ENCODE data around the gene DIAPH1. TPM values are rescaled to one million over a fixed set of nuclear protein-coding genes. Genes with fewer than 3 reads are reported as not detected.

DIAPH1 gene
- 32.7 and 36.8 TPM in 2 replicates for total RNA-seq

DNA sequence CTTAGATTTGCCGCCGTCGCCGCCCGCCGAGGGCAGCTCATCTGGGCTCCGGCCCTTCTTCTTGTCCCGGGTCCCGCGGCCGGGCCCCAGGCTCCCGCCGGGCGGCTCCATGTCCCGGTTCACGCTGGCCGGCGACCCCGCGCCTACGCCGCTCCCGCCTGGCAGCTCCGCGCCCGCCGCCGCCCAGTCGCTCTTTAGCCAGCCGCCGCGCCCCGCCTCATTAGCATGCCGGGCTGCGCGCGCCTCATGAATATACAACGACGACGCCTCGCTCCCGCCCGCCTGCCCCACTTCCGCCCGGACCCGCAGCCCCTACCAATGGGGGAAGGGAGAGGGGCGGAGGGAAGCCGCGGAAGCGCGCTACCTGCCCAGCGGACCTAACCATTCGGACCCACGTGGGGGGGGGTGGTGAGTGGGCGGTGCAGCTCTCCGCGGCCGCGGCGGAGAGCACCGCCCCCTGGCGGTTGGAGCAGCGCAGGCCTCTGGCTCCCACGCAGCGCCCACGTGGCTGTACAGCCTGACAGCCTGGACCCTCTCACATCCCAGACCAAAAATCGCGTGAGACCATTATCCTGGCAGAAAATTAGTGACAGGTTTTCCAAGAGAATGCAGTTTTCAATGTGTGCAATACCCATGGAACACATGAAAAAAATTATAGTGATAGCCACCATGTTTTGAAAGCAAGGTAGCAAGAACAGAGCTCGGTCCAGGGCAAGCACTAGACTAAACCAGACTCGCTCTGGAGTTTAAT lies at the start of gene DIAPH1:
Gene DIAPH1 (minus strand): TSS at position 197 of the 751 bp plus-strand sequence. CDS start 86 bp downstream, at position 111.

DNA sequence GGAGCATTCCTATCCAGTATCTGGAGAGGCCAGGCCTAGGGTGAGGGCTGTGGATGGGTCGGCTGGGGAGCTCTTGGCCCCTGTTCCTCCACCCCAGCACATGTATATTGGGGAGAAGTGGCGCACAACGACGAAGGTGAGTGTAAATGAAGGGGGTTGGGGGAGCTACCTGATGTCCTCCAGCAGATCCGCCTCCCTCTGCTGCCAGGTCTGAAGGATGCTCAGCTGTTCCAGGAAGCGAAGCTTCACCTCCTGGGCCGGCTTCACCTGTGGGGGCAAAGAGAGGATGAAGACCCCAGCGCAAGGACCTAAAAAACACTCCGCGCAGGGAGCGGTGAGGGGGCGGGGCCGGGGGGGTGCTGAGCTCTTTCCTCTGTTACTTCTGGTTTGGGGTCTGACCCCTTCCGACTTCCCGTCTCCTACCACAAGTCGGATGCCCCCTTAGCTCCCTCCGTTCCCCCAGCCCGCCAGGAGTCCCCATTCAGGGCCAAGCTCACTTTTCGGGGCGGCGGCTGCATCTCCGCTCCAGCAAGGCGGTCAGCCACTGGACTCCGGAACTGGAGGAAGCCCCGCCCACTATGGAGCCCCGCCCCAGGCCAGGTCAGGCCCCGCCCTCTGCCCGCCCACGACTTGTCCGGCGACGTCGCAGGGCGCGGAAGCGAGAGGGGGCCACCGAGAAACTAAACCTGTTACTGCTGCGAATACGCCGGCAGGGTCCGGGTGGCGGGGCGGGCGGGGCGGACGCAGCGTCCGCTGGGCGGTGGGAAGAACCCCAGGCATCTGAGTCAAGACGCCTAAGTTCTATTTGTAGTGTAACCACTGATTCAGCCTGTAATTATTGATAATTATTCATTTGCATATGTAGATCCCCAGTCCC lies 32.3 kb upstream of the DIAPH1 start, which contains the start of gene FCHSD1:
Gene FCHSD1 (minus strand): TSS at position 568 of the 877 bp plus-strand sequence. CDS start 50 bp downstream, at position 518.

DNA sequence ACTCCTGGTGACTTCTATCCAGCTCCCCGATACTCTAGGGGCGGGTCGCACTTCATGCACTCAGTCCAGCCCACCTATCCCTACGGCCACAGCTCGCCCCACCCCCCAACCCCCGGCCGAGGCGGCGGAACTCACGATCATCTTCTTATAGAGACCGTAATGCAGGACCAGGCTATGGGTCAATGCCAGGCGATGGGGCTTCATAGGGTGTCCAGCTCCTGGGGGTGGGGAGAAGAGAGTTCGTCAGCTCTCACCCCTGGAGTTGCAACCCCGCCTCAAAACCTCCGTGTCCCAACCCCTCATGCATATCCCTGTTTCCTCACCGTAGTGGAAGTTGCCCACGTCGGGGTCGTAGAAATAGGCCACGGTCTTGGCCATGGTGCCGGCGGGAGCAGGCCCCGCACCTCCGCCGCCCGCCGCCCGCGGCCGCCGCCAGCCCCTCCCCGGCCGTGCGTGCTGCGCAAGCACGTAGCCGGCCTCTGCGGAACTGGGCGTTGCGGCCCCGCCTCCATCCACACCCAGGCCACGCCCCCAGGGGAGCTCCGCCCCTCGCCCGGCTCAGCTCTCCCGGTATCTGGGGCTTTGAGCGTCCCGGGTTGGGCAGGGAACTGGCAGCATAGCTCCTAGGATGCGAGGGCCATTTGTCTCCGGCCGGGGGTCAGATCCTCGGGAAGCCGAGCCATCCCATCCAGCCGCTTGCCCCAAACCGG lies 17.8 kb upstream of the DIAPH1 start, which contains the start of the genes HDAC3 and RELL2:
Gene HDAC3 (minus strand): TSS at position 437 of the 710 bp plus-strand sequence. CDS start 59 bp downstream, at position 378.
Gene RELL2 (plus strand): TSS at position 585 of the 710 bp plus-strand sequence. CDS start 1,229 bp downstream, outside the sequence.

DNA sequence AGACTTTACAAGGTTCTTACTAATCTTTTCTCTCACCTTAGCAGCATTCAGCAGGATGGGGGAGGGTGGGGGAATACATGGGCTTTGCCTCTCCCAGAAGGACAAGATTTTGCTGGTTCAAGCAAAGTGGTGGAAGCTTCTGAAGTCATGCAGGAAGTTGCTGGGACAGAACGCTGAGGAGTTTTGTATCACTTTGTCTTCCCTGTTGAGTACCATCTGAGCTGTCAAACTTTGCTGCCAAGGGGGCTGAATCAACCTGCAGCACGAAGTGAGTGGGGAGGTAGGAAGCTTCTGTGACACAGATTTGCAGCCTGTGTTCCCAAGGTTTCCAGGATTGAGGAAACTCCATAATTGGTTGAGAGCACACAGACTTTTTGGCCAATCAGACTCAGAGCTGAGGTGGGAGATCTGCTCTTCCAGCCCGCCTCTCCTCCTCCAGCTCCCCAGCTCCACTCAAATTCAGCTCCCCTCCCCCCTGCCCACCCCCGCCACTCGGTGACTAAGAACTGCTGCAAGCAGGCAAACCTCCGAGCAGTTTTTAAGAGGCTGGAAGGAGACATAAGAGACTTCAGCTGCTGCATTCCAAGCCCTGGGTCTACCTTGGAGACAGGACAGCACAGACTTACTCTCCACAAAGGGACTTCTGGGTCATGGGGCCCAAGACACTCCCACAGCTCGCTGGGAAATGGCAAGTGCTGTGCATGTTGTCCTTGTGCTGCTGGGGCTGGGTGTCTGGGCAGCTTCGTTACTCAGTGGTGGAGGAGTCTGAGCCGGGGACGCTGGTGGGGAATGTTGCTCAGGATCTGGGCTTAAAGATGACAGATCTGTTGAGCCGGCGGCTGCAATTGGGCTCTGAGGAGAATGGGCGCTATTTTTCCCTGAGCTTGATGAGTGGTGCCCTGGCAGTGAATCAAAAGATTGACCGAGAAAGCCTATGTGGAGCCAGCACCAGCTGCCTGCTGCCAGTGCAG lies 129.9 kb downstream of the DIAPH1 start, which contains the start of gene PCDHGC5:
Gene PCDHGC5 (plus strand): TSS at position 491 of the 971 bp plus-strand sequence. CDS start 160 bp downstream, at position 651.

DNA sequence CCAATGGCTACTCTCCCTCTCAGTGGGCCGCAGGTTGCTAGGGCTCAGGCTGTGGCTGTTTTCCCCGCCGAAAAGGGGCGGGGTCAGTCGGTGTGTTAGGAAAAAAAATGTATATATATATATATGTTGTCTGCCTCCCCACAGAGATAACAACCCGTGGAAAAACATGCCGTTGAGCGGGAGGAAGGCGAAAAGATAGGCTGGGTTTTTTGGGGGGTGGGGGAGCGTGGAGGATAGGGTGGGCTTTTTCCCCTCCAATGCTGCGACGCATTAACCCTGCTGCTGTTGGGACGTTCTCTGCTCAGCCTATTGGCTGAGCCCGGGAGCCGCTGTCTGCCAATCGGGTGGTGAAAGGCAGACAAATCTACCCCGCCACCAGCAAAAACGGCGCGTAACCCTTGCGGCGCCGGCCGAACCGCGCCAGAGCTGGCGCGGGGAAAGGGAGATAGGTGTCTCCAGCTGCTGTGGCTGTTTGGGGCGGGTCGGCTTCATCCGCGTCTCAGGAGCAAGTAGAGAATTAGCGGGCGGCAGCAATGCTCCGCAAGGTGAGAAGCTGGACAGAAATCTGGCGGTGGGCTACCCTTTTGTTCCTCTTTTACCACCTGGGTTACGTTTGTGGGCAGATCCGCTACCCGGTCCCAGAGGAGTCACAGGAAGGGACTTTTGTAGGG lies 134.0 kb downstream of the DIAPH1 start, which contains the start of gene PCDHGC4:
Gene PCDHGC4 (plus strand): TSS at position 390 of the 671 bp plus-strand sequence. CDS start 144 bp downstream, at position 534.

DNA sequence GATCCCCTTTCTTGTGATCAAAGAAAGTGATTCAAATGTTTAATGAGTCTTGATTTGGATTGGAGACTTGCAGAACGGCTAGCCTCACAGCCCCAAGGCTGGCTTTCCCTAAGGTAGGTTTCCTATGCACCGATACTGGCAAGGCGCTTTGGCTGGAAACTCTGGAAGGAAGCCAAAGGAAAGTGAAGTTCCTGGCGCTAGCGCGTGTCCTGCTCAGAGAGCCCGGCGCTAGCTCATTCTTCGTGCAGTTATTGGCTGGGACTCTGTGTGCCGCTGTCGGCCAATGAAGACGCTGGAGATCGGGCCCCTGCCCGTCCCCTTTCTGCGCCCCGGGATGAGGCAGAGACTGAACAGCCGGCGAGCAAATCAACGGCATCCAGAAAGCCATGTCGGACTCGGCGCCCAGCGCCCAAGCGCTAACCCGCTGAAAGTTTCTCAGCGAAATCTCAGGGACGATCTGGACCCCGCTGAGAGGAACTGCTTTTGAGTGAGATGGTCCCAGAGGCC lies 143.1 kb downstream of the DIAPH1 start, which contains the start of gene PCDHGC3:
Gene PCDHGC3 (plus strand): TSS at position 342 of the 507 bp plus-strand sequence. CDS start 151 bp downstream, at position 493.

Other genes starting within 250 kb of the DIAPH1 start
- 0.45 and 0.50 TPM in 2 replicates for gene PCDHGB3, start 248.8 kb downstream of the DIAPH1 start, total RNA-seq
- 0.67 and 1.0 TPM in 2 replicates for gene PCDHGA6, start 245.1 kb downstream of the DIAPH1 start, total RNA-seq
- 0.50 and 0.89 TPM in 2 replicates for gene PCDHGA7, start 236.3 kb downstream of the DIAPH1 start, total RNA-seq
- gene PCDHGB4, start 231.3 kb downstream of the DIAPH1 start, total RNA-seq, result 4.0 and 4.4 TPM in 2 replicates
- 0.15 and 0.67 TPM in 2 replicates for gene PCDHGA8, start 226.4 kb downstream of the DIAPH1 start, total RNA-seq
- gene PCDHGB5, start 221.1 kb downstream of the DIAPH1 start, total RNA-seq, result 10.6 and 13.8 TPM in 2 replicates
- 1.7 and 1.9 TPM in 2 replicates for gene PCDHGA9, start 216.2 kb downstream of the DIAPH1 start, total RNA-seq
- 1.3 and 2.1 TPM in 2 replicates for gene PCDHGB6, start 211.0 kb downstream of the DIAPH1 start, total RNA-seq
- gene PCDHGA10, start 206.0 kb downstream of the DIAPH1 start, total RNA-seq, result 4.9 and 5.2 TPM in 2 replicates
- 6.1 and 7.2 TPM in 2 replicates for gene PCDHGB7, start 201.3 kb downstream of the DIAPH1 start, total RNA-seq
- 10.9 and 11.6 TPM in 2 replicates for gene PCDHGA11, start 197.9 kb downstream of the DIAPH1 start, total RNA-seq
- 7.7 and 8.4 TPM in 2 replicates for gene PCDHGA12, start 188.5 kb downstream of the DIAPH1 start, total RNA-seq
- 39.3 and 42.2 TPM in 2 replicates for gene PCDHGC3, start 143.0 kb downstream of the DIAPH1 start, total RNA-seq
- 0.17 and 0.30 TPM in 2 replicates for gene PCDHGC4, start 134.0 kb downstream of the DIAPH1 start, total RNA-seq
- gene PCDHGC5, start 129.9 kb downstream of the DIAPH1 start, total RNA-seq, result 0.17 and 0.30 TPM in 2 replicates
- gene HDAC3, start 17.8 kb upstream of the DIAPH1 start, total RNA-seq, result 42.2 and 45.4 TPM in 2 replicates
- 1.9 and 3.0 TPM in 2 replicates for gene RELL2, start 18.0 kb upstream of the DIAPH1 start, total RNA-seq
- gene FCHSD1, start 32.4 kb upstream of the DIAPH1 start, total RNA-seq, result 18.3 and 19.0 TPM in 2 replicates
- 9.9 and 11.3 TPM in 2 replicates for gene ARAP3, start 63.2 kb upstream of the DIAPH1 start, total RNA-seq

Measured in bronchus fibroblast of lung (primary cell).